T-helper 9 cell (primary cell): Measurements from ENCODE around the gene RFK.
A peak's percentile ranks its signal among the peaks of the same experiment; 100 is the strongest.
"Not testable (repeated sequence)": the region's sequence is repeated elsewhere in the genome, so short reads cannot be mapped to it uniquely, and the experiment has no call there.

ENCODE experiments used
- DNase-seq: peaks from one replicate; pipeline ENCODE4 v3.0.0-alpha.2; 2020
- total RNA-seq, 2 donors: gene quantifications; one replicate each; lab custom pipeline; 2026; lab: John Stamatoyannopoulos, UW

The RFK gene
- total RNA-seq = 14.0 to 21.4 reads per million in 2 donors

DNA sequence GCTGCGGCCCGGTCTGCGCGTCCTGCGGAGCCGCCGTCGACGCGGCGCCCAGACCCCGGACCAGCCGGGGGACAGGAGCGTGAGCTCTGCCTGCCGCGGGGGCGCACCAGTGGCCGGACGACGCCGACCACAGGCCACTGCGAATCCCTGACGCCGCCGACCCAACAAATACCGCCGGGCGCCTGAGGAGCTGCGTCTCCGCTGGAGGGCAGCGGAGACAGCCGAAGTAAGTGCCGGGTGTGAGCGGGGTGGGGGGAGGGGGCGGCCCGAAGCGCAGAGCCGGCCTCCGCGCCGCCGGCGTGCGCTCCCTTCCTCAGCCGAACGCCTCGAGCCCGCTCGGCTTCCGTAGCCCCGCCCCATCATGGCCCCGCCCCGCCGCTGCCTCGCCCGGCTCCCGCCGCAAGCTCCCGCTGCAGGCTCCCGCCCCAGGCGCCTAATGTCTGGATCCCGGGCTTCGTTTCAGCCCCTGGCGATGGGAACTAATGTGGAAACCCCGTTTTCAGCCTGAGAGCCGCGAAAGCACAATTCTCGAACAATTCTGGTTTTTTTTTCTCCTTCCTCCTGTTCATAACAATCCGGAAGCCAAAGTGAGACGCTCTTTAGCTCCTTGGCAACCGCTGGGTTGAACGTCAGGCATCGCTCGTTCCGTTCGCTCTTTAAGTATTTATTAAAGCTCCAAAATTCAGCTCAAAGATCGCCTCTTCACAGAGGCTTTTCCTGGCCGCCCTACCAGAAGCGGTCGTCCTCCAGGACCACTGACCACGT lies at the start of gene RFK:
Gene RFK (minus strand): TSS at position 232 of the 765 bp plus-strand sequence. CDS start 255 bp downstream, outside the sequence.
- DNase-seq = peak; percentile 90

DNA sequence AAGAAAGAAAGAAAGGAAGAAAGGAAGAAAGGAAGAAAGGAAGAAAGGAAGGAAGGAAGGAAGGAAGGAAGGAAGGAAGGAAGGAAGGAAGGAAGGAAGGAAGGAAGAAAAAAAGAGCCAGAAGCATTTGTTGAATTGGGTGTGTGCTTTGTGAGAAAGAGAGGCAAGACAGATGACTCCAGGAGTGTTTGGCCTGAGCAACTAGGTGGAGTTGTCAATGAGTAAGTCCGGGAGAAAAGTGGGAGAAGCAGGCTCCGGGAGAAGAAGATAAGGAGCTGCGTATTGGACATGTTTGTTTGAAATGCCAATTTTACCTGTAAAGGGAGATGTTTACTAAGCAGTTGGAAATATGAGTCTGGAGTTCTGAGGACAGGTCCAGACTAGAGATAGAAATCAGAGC lies 49.7 kb upstream of the RFK start:
- DNase-seq = no peak

DNA sequence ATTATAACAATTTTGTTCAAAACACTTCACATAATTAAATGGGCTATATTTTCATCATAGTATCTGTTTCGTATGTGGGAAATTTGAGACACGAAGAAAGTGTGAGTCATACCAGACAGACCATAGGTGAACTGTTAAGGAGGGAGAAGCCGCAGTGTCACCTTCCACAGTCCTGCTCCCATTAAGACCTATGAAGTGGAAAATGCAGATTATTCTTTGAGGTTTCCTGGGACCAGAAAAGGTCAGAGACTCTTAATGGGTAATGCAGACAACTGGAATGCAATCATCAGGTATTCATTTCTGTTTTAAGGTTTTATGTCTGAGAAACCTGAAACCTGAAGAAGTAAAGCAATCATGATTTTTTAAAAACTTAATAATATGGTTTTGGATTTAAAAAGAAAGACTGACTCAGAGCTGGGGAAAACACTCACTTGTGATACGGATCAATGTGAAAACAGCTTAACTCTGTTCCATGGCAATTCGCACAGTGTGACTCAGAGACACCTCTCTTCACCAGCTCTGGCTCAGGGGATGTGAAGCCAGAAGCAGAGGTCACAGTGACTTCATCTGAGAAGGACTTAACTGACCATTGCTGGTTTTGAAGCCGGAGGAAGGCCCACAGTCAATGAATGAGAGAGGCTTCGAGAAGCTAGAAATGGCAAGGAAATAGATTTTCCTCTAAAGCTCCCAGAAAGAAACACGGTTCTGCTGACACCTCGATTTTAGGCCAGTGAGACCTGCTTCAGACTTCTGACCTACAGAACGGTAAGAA lies 47.5 kb upstream of the RFK start:
- DNase-seq = no peak

DNA sequence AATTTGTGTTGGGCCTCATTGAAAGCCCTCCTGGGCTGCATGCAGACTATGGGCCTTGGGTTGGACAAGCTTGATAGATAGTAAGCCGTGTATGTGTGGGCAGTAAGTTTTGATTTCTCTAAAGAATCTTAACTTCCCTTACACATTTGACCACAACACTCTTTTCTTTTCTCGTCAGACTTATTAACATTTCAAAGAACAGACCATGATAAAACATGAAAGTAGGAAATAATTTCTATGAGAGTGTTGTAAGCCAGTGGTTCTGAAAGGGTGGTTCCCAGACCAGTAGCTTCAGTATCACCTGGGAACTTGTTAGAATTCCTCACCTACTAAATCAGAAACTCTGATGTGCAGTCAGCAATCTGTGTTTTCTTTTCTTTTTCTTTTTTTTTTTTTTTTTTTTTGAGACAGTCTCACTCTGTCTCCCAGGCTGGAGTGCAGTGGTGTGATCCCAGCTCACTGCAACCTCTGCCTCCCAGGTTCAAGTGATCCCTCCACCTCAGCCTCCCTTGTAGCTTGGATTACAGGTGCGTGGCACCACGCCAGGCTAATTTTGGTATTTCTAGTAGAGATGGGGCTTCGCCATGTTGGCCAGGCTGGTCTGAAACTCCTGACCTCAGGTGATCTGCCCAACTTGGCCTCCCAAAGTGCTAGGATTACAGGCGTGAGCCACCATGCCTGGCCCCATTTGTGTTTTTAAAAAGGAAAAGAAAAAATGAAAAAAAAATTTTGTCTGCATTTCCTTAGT lies 44.8 kb upstream of the RFK start:
- DNase-seq = no peak

DNA sequence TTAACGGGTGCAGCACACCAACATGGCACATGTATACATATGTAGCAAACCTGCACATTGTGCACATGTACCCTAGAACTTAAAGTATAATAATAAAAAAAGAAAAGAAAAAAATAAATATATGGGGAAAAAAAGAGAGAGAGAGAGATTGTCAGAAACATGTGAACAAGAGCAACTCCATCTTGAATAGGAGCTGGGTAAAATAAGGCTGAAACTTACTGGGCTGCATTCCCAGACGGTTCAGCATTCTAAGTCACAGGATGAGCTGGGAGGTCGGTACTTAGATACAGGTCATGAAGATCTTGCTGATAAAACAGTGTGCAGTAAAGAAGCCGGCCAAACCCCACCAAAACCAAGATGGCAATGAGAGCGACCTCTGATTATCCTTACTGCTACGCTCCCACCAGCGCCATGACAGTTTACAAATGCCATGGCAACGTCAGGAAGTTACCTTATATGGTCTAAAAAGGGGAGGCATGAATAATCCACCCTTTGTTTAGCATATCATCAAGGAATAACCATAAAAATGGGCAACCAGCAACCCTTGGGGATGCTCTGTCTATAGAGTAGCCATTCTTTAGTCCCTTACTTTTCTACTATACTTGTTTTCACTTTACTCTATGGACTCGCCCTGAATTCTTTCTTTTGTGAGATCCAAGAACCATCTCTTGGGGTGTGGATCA lies 42.9 kb upstream of the RFK start:
- not testable (repeated sequence) for DNase-seq

DNA sequence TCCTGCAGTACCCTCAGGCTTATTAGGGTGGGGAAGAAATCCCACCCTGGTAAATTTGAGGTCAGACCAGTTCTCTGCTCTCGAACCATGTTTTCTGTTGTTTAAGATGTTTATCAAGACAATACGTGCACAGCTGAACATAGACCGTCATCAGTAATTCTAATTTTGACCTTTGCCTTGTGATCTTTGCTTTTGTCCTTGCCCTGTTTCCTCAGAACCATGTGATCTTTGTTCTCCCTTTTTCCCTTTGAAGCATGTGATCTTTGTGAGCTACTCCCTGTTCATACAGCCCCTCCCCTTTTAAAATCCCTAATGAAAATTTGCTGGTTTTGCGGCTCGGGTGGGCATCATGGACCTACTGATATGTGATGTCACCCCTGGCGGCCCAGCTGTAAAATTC lies 40.7 kb upstream of the RFK start:
- not testable (repeated sequence) for DNase-seq

DNA sequence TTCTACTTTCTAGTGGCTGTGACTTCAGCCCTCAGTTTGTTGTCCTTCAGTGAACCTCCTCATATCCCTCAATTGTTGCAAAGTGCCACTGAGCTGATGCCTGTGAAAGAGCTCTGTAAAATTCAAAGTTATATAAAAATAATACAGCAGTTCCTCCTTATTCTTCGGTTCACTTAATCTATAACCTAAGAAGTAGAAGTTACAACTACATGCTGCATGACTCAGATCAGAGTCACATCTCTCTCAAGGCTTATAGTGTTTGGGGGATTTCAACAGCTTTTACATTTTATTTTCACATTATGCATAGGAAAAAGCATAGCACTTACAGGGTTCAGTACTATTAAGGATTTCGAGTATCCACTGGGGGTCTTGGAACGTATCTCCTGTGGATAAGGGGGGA lies 39.6 kb upstream of the RFK start:
- DNase-seq = no peak

DNA sequence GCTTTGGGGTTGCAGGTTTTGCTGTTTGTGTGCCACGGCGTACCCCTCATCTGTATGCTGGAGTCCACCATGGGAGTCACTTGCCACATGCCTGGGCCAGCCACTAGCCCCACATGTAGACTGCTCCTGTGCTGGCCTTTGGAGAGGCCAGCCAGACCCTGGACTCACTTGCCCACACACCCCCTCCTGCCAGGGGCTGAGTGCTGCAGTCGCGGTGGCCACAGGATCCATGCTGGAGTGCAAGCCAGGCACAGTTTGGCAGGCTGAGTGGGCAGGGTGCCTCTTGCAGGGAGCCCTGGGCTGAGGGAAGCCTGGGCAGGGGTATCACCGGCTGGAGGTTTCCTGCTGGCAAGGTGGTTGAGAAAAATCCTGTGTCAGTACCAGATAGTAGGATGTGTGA lies 39.2 kb upstream of the RFK start:
- no peak for DNase-seq

DNA sequence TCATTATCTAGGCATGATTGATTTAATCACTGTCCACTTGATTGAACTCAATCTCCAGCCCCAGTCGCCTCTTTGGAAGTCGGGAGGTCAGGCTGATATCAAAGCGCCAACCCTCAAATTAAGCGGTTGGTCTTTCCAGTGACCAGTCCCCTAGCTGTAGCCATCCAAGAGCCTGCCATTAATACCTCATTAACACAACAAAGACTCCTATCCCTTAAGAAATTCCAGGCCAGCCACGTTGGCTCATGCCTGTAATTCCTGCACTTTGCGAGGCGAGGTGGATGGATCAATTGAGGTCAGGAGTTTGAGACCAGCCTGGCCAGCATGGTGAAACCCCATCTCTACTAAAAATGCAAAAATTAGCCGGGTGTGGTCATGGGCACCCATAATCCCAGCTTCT lies 37.4 kb upstream of the RFK start:
- no peak for DNase-seq

DNA sequence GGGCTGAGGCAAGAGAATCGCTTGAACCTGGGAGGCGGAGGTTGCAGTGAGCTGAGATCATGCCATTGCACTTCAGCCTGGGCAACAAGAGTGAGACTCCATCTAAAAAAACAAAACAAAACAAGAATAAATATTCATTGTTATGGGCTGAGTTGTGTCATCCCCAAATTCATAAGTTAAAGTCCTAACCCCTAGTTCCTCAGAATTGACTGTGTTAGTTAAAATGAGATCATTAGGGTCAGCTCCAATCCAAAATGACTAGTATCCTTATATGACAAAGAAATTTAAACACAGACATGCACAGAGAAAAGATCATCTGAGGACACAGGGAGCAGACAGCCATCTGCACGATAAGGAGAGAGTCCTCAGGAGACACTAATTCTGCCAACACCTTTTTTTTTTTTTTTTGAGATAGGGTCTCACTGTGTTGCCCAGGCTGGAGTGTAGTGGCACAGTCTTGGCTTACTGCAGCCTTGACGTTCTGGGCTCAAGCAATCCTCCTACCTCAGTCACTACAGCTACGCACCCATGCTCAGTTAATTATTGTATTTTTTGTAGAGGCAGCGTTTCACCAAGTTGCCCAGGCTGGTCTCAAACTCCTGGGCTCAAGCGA lies 32.7 kb upstream of the RFK start:
- DNase-seq = no peak

DNA sequence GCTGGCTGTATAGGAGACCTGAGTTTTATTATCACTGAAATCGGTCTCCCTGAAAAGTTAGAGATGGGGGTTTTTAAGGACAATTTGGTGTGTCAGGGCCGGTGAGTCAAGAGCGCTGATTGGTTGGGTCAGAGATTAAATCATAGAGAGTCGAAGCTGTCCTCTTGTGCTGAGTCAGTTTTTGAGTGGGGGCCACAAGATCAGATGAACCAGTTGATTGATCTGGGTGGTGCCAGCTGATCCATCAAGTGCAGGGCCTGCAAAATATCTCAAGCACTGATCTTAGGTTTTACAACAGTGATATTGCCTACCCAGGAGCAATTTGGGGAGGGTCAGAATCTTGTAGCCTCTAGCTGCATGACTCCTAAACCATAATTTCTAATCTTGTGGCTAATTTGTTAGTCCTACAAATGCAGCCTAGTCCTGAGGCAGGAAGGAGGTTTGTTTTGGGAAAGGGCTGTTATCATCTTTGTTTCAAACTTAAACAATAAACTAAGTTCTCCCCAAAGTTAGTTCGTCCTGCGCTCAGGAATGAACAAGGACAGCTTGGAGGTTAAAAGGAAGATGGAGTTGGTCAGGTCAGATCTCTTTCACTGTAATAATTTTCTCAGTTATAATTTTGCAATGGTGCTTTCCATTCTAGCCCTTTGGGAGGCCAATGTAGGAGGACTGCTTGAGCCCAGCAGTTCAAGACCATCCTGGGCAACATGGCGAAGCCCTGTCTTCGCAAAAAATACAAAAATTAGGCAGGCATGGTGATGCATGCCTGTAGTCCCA lies 31.6 kb upstream of the RFK start:
- DNase-seq = no peak

DNA sequence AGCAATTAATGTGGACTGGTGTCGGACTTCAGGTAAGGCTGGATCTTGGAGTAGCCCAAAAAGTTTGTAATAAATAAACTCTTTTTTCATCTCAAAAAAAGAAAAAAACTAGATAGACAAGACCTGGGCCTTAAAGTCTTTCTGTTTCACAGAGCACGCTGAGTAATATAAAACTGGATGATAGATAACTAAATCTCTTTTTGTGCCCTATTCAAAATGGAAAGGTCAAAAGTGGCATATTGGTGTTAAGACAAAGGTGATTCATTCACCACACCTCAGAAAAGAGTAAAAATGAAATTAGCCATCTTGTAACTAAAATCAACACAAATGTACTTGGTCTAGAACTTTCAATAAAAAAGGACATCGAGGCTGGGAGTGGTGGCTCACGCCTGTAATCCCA lies 30.3 kb upstream of the RFK start:
- no peak for DNase-seq

DNA sequence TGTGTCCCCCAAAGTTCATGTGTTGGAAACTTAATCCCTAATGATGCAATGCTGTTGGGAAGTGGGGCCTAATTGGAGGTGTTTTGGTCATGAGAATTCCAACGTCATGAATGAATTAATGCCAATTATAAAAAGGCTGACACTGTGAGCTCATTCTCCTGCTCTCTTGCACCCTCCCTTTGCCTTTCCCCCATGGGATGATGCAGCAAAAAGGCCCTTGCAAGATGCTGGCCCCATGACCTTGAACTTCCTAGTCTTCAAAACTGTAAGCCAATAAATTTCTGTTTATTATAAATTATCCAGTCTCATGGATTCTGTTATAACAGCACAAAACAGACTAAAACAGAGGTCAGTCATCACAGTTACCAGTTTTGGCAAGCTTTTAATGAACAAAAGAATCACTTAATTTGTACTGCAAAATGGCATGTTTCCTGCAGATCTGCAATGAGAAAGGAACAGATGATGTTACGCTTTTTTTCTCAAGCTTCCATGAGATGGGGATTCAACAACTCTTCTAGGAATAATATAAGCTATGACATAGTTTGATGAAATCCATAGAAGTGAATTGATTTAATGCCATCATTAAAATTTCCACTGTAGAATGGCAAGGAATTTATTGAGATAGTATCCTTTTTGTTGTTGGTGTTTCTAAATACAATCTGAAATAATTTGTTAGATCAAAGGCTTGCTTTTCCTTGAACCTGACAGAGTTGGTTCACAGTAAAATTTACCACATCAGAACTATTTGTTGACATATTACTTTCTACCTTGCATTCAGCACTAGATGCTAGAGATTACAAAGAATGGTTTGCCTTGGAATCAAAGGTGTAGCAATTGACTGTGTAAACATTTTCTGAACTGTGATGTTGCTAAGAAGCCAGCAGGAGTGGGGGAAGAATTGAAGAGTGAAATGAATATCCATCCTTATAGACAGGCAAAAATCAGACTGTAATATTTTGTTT lies 29.3 kb upstream of the RFK start:
- DNase-seq = no peak

DNA sequence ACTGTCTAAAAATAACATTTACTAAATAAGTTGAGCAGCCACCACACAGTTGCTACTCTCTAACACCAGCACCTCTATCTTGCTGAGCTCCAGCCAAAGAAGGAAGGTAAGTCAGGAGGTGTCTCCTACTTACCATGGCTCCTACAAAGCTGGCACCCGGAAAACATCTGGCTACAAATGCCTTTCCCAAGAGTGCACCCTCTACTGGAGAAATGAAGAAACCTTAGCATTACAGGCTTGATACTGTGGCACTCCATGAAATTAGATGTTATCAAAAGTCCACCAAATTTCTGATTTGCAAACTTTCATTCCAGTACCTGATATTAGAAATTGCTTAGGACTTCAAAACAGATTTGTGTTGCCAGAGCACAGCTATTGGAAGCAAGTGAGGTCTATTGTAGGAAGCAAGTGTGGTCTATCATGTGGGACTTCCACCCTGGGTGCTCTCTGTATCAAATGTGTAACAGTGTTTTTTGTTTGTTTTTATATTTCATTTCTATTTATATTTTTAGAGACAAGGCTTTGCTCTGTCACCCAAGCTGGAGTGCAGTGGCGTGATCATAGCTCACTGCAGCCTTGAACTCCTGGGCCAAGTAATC lies 25.7 kb upstream of the RFK start:
- no peak for DNase-seq

DNA sequence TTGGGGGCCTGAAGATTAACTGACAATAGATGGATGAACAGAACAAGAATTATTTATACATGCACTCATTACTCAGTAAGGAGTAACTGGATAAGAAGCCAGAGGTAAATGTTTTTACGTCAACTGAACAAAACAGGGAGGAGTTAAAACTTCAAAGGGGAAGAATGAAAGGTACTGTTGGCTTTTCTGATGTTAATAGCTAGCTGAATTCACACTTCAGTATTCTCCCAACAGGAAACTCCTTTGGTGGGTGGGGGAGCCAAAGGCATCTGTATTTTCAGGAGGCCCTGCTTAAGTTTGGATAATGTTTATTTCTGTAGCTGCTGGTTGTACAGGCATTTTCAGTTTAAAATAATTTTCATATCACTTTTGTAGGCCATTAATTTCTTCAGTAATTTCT lies 23.2 kb upstream of the RFK start:
- DNase-seq = no peak

DNA sequence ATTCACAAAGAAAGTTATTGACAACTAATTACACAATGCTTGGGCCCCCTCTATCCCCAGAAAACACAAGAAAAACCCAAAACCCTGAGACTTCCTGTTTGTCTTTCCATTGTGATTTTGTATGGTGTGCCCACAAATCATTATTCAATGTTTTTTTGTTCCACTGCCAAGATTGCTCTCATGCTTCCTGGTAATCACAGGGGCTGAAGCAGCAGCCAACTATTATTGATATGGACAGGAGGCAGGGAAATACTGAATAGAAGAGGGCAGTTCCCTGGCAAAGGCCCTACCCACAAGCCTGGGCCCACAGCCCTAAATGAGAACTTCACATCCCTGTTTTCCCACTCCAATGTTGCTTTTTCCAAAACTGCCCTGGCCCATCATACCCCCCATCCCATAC lies 21.5 kb upstream of the RFK start:
- DNase-seq = no peak

DNA sequence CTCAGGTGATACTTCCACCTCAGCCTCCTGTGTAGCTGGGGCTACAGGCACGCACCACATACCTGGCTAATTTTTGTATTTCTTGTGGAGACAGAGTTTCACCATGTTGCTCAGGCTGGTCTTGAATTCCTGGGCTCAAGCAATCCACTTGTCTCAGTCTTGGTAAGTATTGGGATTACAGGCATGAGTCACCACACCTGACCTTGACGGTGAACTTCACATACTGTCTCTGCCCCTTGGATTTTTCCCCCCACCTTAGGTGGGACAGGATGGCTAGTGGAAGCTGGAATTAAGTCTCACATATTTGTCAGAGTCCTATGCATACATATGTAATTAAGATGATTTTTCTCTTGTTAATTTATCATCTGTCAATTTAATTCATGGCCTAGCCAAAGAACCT lies 20.9 kb upstream of the RFK start:
- DNase-seq = no peak

DNA sequence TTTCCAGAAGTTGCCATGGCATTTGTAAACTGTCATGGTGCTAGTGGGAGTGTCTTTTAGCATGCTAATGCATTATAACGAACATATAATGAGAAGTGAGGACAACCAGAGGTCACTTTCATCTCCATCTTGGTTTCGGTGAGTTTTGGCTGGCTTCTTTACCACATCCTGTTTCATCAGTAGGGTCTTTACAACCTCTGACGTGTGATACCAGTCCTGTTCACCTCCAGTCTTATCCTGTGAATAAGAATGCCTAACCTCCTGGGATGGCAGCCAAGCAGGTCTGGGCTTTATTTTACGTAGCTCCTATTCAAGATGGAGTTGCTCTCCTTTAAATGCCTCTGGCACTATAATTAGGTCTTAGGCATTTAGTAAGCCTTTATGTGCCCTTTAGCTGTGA lies 20.4 kb upstream of the RFK start:
- no peak for DNase-seq

DNA sequence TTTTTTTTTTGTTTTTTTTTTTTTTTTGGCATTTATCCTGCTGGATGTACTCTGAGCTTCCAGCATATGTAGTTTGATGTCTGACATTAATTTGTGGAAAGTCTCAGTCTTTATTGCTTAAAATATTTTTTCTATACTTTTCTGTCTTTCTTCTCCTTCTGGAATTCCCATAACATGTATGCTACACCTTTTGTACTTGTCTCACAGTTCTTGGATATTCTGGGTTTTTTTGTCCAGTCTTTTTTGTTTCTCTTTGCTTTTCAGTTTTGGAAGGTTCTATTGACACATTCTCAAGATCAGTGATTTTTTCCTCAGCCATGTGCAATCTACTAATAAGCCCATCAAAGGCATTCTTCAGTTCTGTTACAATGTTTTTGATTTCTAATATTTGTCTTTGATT lies 19.4 kb upstream of the RFK start:
- no peak for DNase-seq

DNA sequence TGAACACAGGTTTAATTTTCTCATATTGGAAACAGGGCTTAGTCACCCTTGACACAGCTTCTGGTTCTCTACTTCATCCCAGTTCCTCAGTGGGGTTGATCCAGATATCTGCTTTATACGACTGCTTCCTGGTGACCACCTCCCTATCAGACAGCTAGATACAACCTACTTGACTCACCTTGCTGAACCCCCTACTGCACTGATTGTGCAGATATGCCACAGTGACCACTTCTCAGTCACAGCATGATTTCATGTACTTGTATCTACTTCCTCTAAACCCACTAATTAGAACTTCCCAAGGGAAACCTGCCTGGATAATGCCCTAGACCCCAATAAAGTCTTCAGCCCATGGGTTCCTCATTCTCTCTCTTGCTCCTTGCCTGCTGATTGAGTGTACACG lies 18.4 kb upstream of the RFK start:
- DNase-seq = no peak
